NCI-H345 treated with DMSO at 0.1 percent for 48 hours (cell line): ENCODE results near the gene GOLGA7B.

Experiments
- DNase-seq: peaks from one replicate; lab custom pipeline; 2025; ENCODE audit not compliant: unreplicated experiment; lab: John Stamatoyannopoulos, UW

The GOLGA7B gene

GRCh38 chr10:97849687-97850402, at the start of gene GOLGA7B:
TSS of gene GOLGA7B (plus strand) at chr10:97849843. CDS start at chr10:97850304, 461 bp downstream.
- peak; percentile 7 for DNase-seq

- DNase-seq = no peak
These were observed 49.2 kb upstream of the GOLGA7B start for GRCh38 chr10:97800474-97800873.

GRCh38 chr10:97801422-97801821, 48.2 kb upstream of the GOLGA7B start:
- DNase-seq = no peak

- no peak for DNase-seq
These were observed 44.4 kb upstream of the GOLGA7B start for GRCh38 chr10:97805096-97805884.

GRCh38 chr10:97805949-97806348, 43.7 kb upstream of the GOLGA7B start:
- DNase-seq = no peak

- DNase-seq = no peak
These were observed 39.2 kb upstream of the GOLGA7B start for GRCh38 chr10:97810446-97810845.

GRCh38 chr10:97811958-97812357, 37.7 kb upstream of the GOLGA7B start:
- no peak for DNase-seq

GRCh38 chr10:97812696-97813095, 36.9 kb upstream of the GOLGA7B start:
- no peak for DNase-seq

- no peak for DNase-seq
These were observed 36.3 kb upstream of the GOLGA7B start for GRCh38 chr10:97813311-97813710.

GRCh38 chr10:97814996-97815395, 34.6 kb upstream of the GOLGA7B start:
- no peak for DNase-seq

GRCh38 chr10:97816609-97817008, 33.0 kb upstream of the GOLGA7B start:
- no peak for DNase-seq

- DNase-seq = no peak
These were observed 31.1 kb upstream of the GOLGA7B start for GRCh38 chr10:97818572-97818971.

GRCh38 chr10:97820096-97820704, 29.4 kb upstream of the GOLGA7B start:
- no peak for DNase-seq

- DNase-seq = no peak
These were observed 28.2 kb upstream of the GOLGA7B start for GRCh38 chr10:97821308-97822038.

- DNase-seq = no peak
These were observed 27.4 kb upstream of the GOLGA7B start for GRCh38 chr10:97822261-97822687.

GRCh38 chr10:97823734-97824133, 25.9 kb upstream of the GOLGA7B start:
- no peak for DNase-seq

- no peak for DNase-seq
These were observed 24.5 kb upstream of the GOLGA7B start for GRCh38 chr10:97825020-97825760.

- DNase-seq = no peak
These were observed 22.8 kb upstream of the GOLGA7B start for GRCh38 chr10:97826892-97827291.

GRCh38 chr10:97827702-97828291, 21.8 kb upstream of the GOLGA7B start:
- no peak for DNase-seq

- no peak for DNase-seq
These were observed 20.9 kb upstream of the GOLGA7B start for GRCh38 chr10:97828721-97829120.
